ENCODE measurements around the gene FMO2.

The FMO2 gene

DNA sequence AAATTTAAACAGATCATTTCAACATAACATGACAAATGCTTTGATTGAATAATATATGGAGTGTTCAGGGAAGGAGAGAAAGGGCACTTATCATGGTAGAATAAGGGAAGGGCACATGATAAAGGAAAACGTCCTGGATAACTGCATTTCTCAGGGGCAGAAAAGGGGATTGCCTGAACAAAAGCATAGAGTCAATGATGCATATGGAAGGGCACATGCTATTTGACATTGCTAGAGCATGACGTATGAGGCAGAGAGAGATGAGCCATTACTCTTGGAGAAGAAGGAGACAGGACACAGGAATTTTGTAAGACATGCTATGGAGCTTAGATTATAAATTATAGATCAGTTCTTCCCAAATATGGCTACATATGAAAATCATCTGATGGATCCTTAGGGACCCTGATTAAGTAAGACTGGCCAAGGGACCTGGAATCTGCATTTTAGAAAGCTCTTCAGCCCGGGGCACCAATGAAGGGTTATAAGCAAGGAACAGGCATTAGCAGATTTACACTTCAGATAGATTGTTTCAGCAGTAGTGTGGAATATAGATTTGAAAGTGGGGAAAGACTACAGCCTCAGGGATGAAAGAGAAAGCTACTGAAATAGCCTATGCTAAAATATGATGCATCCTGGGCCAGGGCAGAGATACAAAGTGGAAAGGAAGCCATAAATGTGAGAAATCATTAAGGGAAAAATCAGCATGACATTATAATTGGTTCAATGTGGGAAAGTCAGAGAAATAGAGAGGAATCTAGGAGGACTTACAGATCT is 21.3 kb downstream of the FMO2 start:
- Histone ChIP-seq H2AFZ (ENCODE audit: low read depth, low read length, severe bottlenecking) (no peak overlapping the region), H3K27ac (ENCODE audit: low read depth, low read length) (no peak overlapping the region), H4K20me1 (ENCODE audit: low read depth, low read length) (no peaks in the 10 kb centered on the region), H3K36me3 (ENCODE audit: low read length) (no peaks in the 10 kb centered on the region), H3K79me2 (ENCODE audit: insufficient read depth, low read length) (no peaks in the 10 kb centered on the region), H3K9me2 (replicated peaks; ENCODE audit: insufficient read depth, low read length) (no peaks in the 10 kb centered on the region), H3K9ac (ENCODE audit: low read length) (no peak overlapping the region), H3F3A (ENCODE audit: insufficient read depth) (no peaks in the 10 kb centered on the region), H3K27me3 (ENCODE audit: low read length) (no peaks in the 10 kb centered on the region), H3K4me3 (ENCODE audit: insufficient read depth, low read length, poor library complexity, severe bottlenecking) (no peak overlapping the region), H3K4me2 (ENCODE audit: low read depth, low read length, poor library complexity, severe bottlenecking) (no peak overlapping the region), H3K9me3 (ENCODE audit: insufficient read depth, low read length) (no peaks in the 10 kb centered on the region)
- TF ChIP-seq EZH2phosphoT487 (conservative IDR thresholded peaks at IDR 0.05; ENCODE audit: low read length): no peak
- TF ChIP-seq, protein P1, sequence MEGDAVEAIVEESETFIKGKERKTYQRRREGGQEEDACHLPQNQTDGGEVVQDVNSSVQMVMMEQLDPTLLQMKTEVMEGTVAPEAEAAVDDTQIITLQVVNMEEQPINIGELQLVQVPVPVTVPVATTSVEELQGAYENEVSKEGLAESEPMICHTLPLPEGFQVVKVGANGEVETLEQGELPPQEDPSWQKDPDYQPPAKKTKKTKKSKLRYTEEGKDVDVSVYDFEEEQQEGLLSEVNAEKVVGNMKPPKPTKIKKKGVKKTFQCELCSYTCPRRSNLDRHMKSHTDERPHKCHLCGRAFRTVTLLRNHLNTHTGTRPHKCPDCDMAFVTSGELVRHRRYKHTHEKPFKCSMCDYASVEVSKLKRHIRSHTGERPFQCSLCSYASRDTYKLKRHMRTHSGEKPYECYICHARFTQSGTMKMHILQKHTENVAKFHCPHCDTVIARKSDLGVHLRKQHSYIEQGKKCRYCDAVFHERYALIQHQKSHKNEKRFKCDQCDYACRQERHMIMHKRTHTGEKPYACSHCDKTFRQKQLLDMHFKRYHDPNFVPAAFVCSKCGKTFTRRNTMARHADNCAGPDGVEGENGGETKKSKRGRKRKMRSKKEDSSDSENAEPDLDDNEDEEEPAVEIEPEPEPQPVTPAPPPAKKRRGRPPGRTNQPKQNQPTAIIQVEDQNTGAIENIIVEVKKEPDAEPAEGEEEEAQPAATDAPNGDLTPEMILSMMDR (IDR thresholded peaks at IDR 0.05; ENCODE audit: insufficient read depth, low read length, poor library complexity, severe bottlenecking): no peak

DNA sequence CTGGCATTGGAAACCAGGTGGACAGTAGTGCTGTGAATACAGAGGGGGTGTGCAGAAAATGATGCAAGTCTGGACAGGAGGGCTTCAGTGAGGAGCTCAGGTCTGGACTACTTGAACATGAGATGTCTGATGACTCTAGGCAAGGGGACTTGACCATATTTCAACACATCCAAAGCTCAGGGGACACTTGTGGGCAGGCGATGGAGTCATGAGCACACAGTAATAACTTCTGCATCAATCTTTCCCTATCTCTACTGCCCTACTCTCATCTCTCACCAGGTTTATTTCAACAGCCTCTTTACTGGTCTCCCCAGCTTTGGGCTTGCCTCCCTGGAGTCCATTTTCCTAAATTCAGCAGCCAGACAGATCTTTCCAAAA is 21.9 kb downstream of the FMO2 start:
- no peak overlapping the region for H3K4me3 ChIP-seq (ENCODE audit: insufficient read depth, low read length, poor library complexity, severe bottlenecking)
- H3F3A ChIP-seq (ENCODE audit: insufficient read depth): no peaks in the 10 kb centered on the region
- H3K9ac ChIP-seq (ENCODE audit: low read length): no peak overlapping the region
- H3K9me3 ChIP-seq (ENCODE audit: insufficient read depth, low read length): no peaks in the 10 kb centered on the region
- no peaks in the 10 kb centered on the region for H3K27me3 ChIP-seq (ENCODE audit: low read length)
- TF ChIP-seq, protein P1 (IDR thresholded peaks at IDR 0.05; ENCODE audit: insufficient read depth, low read length, poor library complexity, severe bottlenecking): no peak
- no peak for TF ChIP-seq EZH2phosphoT487 (conservative IDR thresholded peaks at IDR 0.05; ENCODE audit: low read length)
- no peaks in the 10 kb centered on the region for H3K36me3 ChIP-seq (ENCODE audit: low read length)
- no peaks in the 10 kb centered on the region for H3K9me2 ChIP-seq (replicated peaks; ENCODE audit: insufficient read depth, low read length)
- H4K20me1 ChIP-seq (ENCODE audit: low read depth, low read length): no peaks in the 10 kb centered on the region
- no peaks in the 10 kb centered on the region for H3K79me2 ChIP-seq (ENCODE audit: insufficient read depth, low read length)
- no peak overlapping the region for H3K4me2 ChIP-seq (ENCODE audit: low read depth, low read length, poor library complexity, severe bottlenecking)
- no peak overlapping the region for H3K27ac ChIP-seq (ENCODE audit: low read depth, low read length)
- H2AFZ ChIP-seq (ENCODE audit: low read depth, low read length, severe bottlenecking): no peak overlapping the region

DNA sequence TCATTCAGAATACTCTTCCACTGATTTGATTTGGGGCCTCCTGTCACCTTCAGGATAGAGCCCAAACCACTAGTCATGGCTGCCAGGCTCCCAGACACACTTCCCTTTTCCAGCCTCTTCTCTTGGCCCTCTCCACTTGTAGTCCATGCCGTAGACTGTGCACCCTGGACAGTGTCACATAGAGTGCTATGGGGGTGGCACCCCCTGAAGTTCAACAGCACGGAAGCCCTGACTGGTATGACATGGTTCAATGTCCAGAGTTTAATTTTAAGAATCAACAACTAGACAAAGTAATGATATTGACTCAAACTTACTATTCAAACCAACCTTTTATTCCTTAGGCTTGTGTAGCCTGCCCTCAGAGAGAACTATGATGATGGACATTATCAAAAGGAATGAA is 22.3 kb downstream of the FMO2 start:
- Histone ChIP-seq H3K9me3 (ENCODE audit: insufficient read depth, low read length) (no peaks in the 10 kb centered on the region), H3K4me2 (ENCODE audit: low read depth, low read length, poor library complexity, severe bottlenecking) (no peak overlapping the region), H4K20me1 (ENCODE audit: low read depth, low read length) (no peaks in the 10 kb centered on the region), H2AFZ (ENCODE audit: low read depth, low read length, severe bottlenecking) (no peak overlapping the region), H3K27me3 (ENCODE audit: low read length) (no peaks in the 10 kb centered on the region), H3K9ac (ENCODE audit: low read length) (no peak overlapping the region), H3K4me3 (ENCODE audit: insufficient read depth, low read length, poor library complexity, severe bottlenecking) (no peak overlapping the region), H3K27ac (ENCODE audit: low read depth, low read length) (no peak overlapping the region), H3F3A (ENCODE audit: insufficient read depth) (no peaks in the 10 kb centered on the region), H3K79me2 (ENCODE audit: insufficient read depth, low read length) (no peaks in the 10 kb centered on the region), H3K9me2 (replicated peaks; ENCODE audit: insufficient read depth, low read length) (no peaks in the 10 kb centered on the region), H3K36me3 (ENCODE audit: low read length) (no peaks in the 10 kb centered on the region)
- no peak for TF ChIP-seq EZH2phosphoT487 (conservative IDR thresholded peaks at IDR 0.05; ENCODE audit: low read length)
- TF ChIP-seq, protein P1 (IDR thresholded peaks at IDR 0.05; ENCODE audit: insufficient read depth, low read length, poor library complexity, severe bottlenecking): no peak

All from SU-DHL-6 (cell line).